Astrocyte (in vitro differentiated cells and primary cell): ENCODE measurements around the gene RPRM. TPM values are rescaled to one million over a fixed set of nuclear protein-coding genes. Genes with fewer than 3 reads are reported as not detected.
"Not testable (repeated sequence)": the region's sequence is repeated elsewhere in the genome, so short reads cannot be mapped to it uniquely, and the experiment has no call there.

Source experiments
- DNase-seq: peaks from one replicate; pipeline ENCODE4 v3.0.0-alpha.2; 2010; ENCODE audit warnings: low read depth
- FAIRE-seq: peaks from 2 replicates; lab custom pipeline; 2011; peaks lifted over from hg19 to GRCh38; lab: Jason Lieb, UNC
- H2AFZ ChIP-seq: 2 replicates; pipeline ENCODE4 v1.6.0; 2012; ENCODE audit warnings: low read depth, low read length, inconsistent platforms
- H3K27ac ChIP-seq: 2 replicates; pipeline ENCODE4 v1.5.1; 2011; ENCODE audit warnings: low read depth, low read length, inconsistent platforms
- H3K27me3 ChIP-seq: 2 replicates; pipeline ENCODE4 v1.6.0; 2011; ENCODE audit warnings: low read length, inconsistent platforms; ENCODE audit not compliant: insufficient read depth
- H3K36me3 ChIP-seq: 2 replicates; pipeline ENCODE4 v1.5.1; 2011; ENCODE audit warnings: low read length, inconsistent platforms; ENCODE audit not compliant: insufficient read depth
- H3K4me1 ChIP-seq: 2 replicates; pipeline ENCODE4 v1.5.1; 2011; ENCODE audit warnings: low read length, inconsistent platforms; ENCODE audit not compliant: insufficient read depth
- H3K4me2 ChIP-seq: 2 replicates; pipeline ENCODE4 v1.6.0; 2012; ENCODE audit warnings: low read length, inconsistent platforms
- H3K4me3 ChIP-seq: 2 replicates; pipeline ENCODE4 v1.5.1; 2011; ENCODE audit warnings: low read depth, mild to moderate bottlenecking, low read length, inconsistent platforms; ENCODE audit not compliant: insufficient read depth
- H3K79me2 ChIP-seq: 2 replicates; pipeline ENCODE4 v1.6.0; 2012; ENCODE audit warnings: mild to moderate bottlenecking, low read length, inconsistent platforms; ENCODE audit not compliant: insufficient read depth
- H3K9ac ChIP-seq: 2 replicates; pipeline ENCODE4 v1.6.0; 2012; ENCODE audit warnings: mild to moderate bottlenecking, low read length, inconsistent platforms
- H3K9me3 ChIP-seq: 2 replicates; pipeline ENCODE4 v1.5.1; 2012; ENCODE audit warnings: low read depth, mild to moderate bottlenecking, low read length, inconsistent platforms; ENCODE audit not compliant: insufficient read depth
- H4K20me1 ChIP-seq: 2 replicates; pipeline ENCODE4 v1.6.0; 2012; ENCODE audit warnings: low read length, inconsistent platforms; ENCODE audit not compliant: insufficient read depth
- H3K27ac Mint-ChIP-seq: one replicate; pipeline ENCODE4 v1.8.0; 2021; ENCODE audit warnings: mild to moderate bottlenecking, mixed read lengths; ENCODE audit not compliant: unreplicated experiment
- H3K27me3 Mint-ChIP-seq: one replicate; pipeline ENCODE4 v1.8.0; 2021; ENCODE audit warnings: low read depth, mixed read lengths; ENCODE audit not compliant: unreplicated experiment
- H3K36me3 Mint-ChIP-seq: one replicate; pipeline ENCODE4 v1.8.0; 2021; ENCODE audit warnings: low read depth, mixed read lengths; ENCODE audit not compliant: unreplicated experiment
- H3K4me1 Mint-ChIP-seq: one replicate; pipeline ENCODE4 v1.8.0; 2021; ENCODE audit warnings: low read depth, mixed read lengths; ENCODE audit not compliant: unreplicated experiment
- H3K4me3 Mint-ChIP-seq: one replicate; pipeline ENCODE4 v1.8.0; 2021; ENCODE audit warnings: mild to moderate bottlenecking, moderate library complexity, mixed read lengths; ENCODE audit not compliant: unreplicated experiment
- H3K9me3 Mint-ChIP-seq: one replicate; pipeline ENCODE4 v1.8.0; 2021; ENCODE audit warnings: mild to moderate bottlenecking, mixed read lengths; ENCODE audit not compliant: unreplicated experiment
- EZH2 ChIP-seq: IDR thresholded peaks from 2 replicates; pipeline ENCODE4 v1.6.1; 2012; ENCODE audit warnings: mild to moderate bottlenecking, low read length, inconsistent platforms; ENCODE audit not compliant: insufficient read depth
- total RNA-seq: library from RNA; stranded (reverse); gene quantifications from 2 replicates; pipeline ENCODE4 v1.2.1, GENCODE V29; 2021
- TF ChIP-seq, protein P1 (sequence below): IDR thresholded peaks from 2 replicates; pipeline ENCODE4 v1.5.1; 2011; ENCODE audit warnings: low read depth, mild to moderate bottlenecking, inconsistent platforms, low read length, moderate library complexity; ENCODE audit not compliant: insufficient read depth

The RPRM gene
- total RNA-seq, 1 donor from 2014 or later: 0.86 TPM

DNA sequence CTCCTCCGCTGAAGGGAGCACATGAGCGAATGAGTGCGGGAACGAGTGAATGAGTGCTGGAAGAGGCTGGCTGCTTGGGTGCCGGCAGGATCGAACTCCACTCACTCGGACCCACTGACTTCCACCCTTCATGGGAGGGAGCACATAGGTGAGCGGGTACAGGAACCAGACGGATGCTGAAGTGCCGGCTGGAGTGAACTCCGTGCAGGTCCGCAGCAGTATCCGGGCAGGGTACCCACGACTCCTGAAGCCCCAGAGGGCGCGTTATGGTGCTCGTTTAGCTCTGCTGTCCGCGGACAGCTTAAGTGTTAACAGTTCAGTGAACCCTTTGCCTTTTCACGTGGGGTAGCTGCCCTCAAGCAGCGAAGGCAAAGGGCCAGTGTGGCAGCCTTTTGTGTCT, 23.2 kb downstream of the RPRM start:
- no peak overlapping the region for H3K4me3 Mint-ChIP-seq
- no peaks in the 10 kb centered on the region for H3K27me3 Mint-ChIP-seq
- Histone ChIP-seq H3K36me3 (no peaks in the 10 kb centered on the region), H3K27ac (no peak overlapping the region), H3K9me3 (no peaks in the 10 kb centered on the region), H4K20me1 (no peaks in the 10 kb centered on the region), H3K79me2 (no peaks in the 10 kb centered on the region), H3K27me3 (no peaks in the 10 kb centered on the region), H3K4me1 (no peaks in the 10 kb centered on the region), H3K4me2 (no peak overlapping the region), H3K9ac (no peak overlapping the region), H2AFZ (no peak overlapping the region), H3K4me3 (no peak overlapping the region)
- no peak overlapping the region for H3K27ac Mint-ChIP-seq
- DNase-seq: no peak
- H3K4me1 Mint-ChIP-seq: no peaks in the 10 kb centered on the region
- no peak for FAIRE-seq
- H3K36me3 Mint-ChIP-seq: no peaks in the 10 kb centered on the region
- TF ChIP-seq, protein P1, sequence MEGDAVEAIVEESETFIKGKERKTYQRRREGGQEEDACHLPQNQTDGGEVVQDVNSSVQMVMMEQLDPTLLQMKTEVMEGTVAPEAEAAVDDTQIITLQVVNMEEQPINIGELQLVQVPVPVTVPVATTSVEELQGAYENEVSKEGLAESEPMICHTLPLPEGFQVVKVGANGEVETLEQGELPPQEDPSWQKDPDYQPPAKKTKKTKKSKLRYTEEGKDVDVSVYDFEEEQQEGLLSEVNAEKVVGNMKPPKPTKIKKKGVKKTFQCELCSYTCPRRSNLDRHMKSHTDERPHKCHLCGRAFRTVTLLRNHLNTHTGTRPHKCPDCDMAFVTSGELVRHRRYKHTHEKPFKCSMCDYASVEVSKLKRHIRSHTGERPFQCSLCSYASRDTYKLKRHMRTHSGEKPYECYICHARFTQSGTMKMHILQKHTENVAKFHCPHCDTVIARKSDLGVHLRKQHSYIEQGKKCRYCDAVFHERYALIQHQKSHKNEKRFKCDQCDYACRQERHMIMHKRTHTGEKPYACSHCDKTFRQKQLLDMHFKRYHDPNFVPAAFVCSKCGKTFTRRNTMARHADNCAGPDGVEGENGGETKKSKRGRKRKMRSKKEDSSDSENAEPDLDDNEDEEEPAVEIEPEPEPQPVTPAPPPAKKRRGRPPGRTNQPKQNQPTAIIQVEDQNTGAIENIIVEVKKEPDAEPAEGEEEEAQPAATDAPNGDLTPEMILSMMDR: no peak
- TF ChIP-seq EZH2: no peak
- H3K9me3 Mint-ChIP-seq: no peaks in the 10 kb centered on the region

DNA sequence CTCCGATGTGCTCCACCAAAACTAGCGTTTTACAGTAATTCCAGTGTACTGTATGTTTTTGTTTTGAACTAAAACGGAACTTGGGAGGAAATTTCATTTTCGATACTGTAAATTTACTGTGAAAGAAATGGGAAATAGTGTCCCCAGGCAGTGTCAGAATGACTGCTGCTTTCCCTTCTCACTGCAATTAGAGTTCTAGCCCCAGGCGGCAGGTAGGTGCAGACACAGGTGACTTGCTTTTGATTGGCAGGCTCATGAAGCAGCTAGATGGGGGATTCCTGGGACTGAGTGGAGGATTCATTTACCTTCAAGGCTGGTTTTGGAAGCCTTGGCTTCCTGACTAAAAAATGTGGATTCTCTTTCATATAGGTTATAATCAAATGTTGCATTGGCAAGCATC, 27.0 kb downstream of the RPRM start:
- H3K27me3 ChIP-seq: no peaks in the 10 kb centered on the region
- no peaks in the 10 kb centered on the region for H3K9me3 Mint-ChIP-seq
- H3K27ac ChIP-seq: no peak overlapping the region
- H3K36me3 ChIP-seq: no peaks in the 10 kb centered on the region
- no peaks in the 10 kb centered on the region for H3K4me1 ChIP-seq
- H3K36me3 Mint-ChIP-seq: no peaks in the 10 kb centered on the region
- no peak for TF ChIP-seq EZH2
- TF ChIP-seq, protein P1: no peak
- no peaks in the 10 kb centered on the region for H3K27me3 Mint-ChIP-seq
- H3K27ac Mint-ChIP-seq: no peak overlapping the region
- FAIRE-seq: no peak
- no peaks in the 10 kb centered on the region for H3K79me2 ChIP-seq
- no peaks in the 10 kb centered on the region for H3K9me3 ChIP-seq
- no peaks in the 10 kb centered on the region for H3K4me1 Mint-ChIP-seq
- no peak for DNase-seq
- no peak overlapping the region for H3K4me3 Mint-ChIP-seq
- H4K20me1 ChIP-seq: no peaks in the 10 kb centered on the region
- H3K4me3 ChIP-seq: no peak overlapping the region
- H3K4me2 ChIP-seq: no peak overlapping the region
- H3K9ac ChIP-seq: no peak overlapping the region
- H2AFZ ChIP-seq: no peak overlapping the region

DNA sequence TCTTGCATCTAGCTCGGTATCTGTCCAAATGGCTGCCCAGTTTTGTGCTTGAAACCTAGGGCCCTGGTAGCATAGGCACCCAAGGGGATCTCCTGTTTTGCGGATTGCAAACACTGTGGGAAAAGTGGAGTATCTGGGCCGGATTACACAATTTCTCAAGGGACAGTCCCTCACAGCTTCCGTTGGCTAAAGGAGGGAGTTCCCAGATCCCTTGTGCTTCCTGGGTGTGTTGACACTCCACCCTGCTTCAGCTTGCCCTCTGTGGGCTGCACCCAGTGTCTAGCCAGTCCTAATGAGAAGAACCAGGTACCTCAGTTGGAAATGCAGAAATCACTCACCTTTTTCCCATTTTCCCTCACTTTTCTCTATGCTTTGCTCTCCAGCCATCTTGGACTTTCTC, 35.5 kb downstream of the RPRM start:
- Histone ChIP-seq H3K4me2 (no peak overlapping the region), H2AFZ (no peak overlapping the region), H3K27ac (no peak overlapping the region), H3K36me3 (no peaks in the 10 kb centered on the region), H3K4me1 (no peaks in the 10 kb centered on the region), H4K20me1 (no peaks in the 10 kb centered on the region), H3K4me3 (no peak overlapping the region), H3K9me3 (no peaks in the 10 kb centered on the region), H3K27me3 (no peaks in the 10 kb centered on the region), H3K79me2 (no peaks in the 10 kb centered on the region), H3K9ac (no peak overlapping the region)
- Mint-ChIP-seq H3K9me3 (peaks cover 1% of the 10 kb centered on the region), H3K36me3 (no peaks in the 10 kb centered on the region), H3K27me3 (no peaks in the 10 kb centered on the region), H3K4me3 (no peak overlapping the region), H3K27ac (no peak overlapping the region), H3K4me1 (no peaks in the 10 kb centered on the region)
- FAIRE-seq (no peak), DNase-seq (no peak)
- TF ChIP-seq, protein P1: no peak
- TF ChIP-seq EZH2: no peak

DNA sequence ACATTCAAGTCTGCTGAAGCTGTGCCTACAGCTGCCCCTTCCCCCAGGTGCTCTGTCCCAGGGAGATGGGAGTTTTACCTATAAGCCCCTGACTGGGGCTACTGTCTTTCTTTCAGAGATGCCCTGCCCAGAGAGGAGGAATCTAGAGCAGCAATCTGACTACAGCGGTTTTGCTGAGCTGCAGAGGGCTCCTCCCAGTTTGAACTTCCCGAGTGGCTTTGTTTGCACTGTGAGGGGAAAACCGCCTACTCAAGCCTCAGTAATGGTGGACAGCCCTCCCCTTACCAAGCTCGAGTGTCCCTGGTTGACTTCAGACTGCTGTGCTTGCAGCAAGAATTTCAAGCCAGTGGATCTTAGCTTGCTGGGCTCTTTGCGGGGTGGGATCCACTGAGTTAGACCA, 35.9 kb downstream of the RPRM start:
- H3K36me3 Mint-ChIP-seq: not testable (repeated sequence)

More for the DNA sequence above, 35.9 kb downstream of the RPRM start:
- H3K9ac ChIP-seq, H3K9me3 Mint-ChIP-seq, H3K4me1 Mint-ChIP-seq, DNase-seq, H4K20me1 ChIP-seq, H3K36me3 ChIP-seq, H3K27ac Mint-ChIP-seq, H3K4me1 ChIP-seq, H3K27me3 ChIP-seq, H3K27ac ChIP-seq, H3K27me3 Mint-ChIP-seq, H3K4me3 Mint-ChIP-seq, H3K4me2 ChIP-seq, H3K4me3 ChIP-seq, FAIRE-seq, H2AFZ ChIP-seq, H3K9me3 ChIP-seq, H3K79me2 ChIP-seq: not testable (repeated sequence)
